ENCODE measurements around the gene CD164L2.

Gene CD164L2

GRCh38 chr1:27338751-27339150 lies 44.4 kb downstream of the CD164L2 start:
- no peak overlapping the region for H3K9ac ChIP-seq (ENCODE audit: low read depth, low read length, poor library complexity, severe bottlenecking)
- H3K79me2 ChIP-seq (ENCODE audit: insufficient read depth, low read length): peaks cover 18% of the 10 kb centered on the region
- no peaks in the 10 kb centered on the region for H3K9me2 ChIP-seq (replicated peaks; ENCODE audit: low read depth, low read length)
- TF ChIP-seq CTCF (conservative IDR thresholded peaks at IDR 0.05; ENCODE audit: low read length): no peak
- TF ChIP-seq EZH2phosphoT487 (IDR thresholded peaks at IDR 0.05; ENCODE audit: borderline replicate concordance): no peak
- H3F3A ChIP-seq (ENCODE audit: low read depth): no peaks in the 10 kb centered on the region
- no peaks in the 10 kb centered on the region for H3K9me3 ChIP-seq (ENCODE audit: insufficient read depth, low read depth, low read length)
- peaks cover 29% of the 10 kb centered on the region; the same call in 1 of the 2 replicates for H3K36me3 ChIP-seq (ENCODE audit: insufficient read depth, low read length)
- peaks cover 10% of the 10 kb centered on the region for H3K4me1 ChIP-seq (ENCODE audit: insufficient read depth, low read length, poor library complexity, severe bottlenecking)
- H3K4me2 ChIP-seq (ENCODE audit: low read depth, low read length, poor library complexity, severe bottlenecking): no peak overlapping the region
- H3K27me3 ChIP-seq (ENCODE audit: insufficient read depth, low read length, poor library complexity, severe bottlenecking): no peaks in the 10 kb centered on the region
- H4K20me1 ChIP-seq (ENCODE audit: insufficient read depth, low read length, poor library complexity, severe bottlenecking): no peaks in the 10 kb centered on the region
- H2AFZ ChIP-seq (ENCODE audit: low read length): no peak overlapping the region
- H3K4me3 ChIP-seq (ENCODE audit: low read length, poor library complexity, severe bottlenecking): no peak overlapping the region

- Histone ChIP-seq H3K79me2 (ENCODE audit: insufficient read depth, low read length) (no peaks in the 10 kb centered on the region), H3K27me3 (ENCODE audit: insufficient read depth, low read length, poor library complexity, severe bottlenecking) (no peaks in the 10 kb centered on the region), H3K9ac (ENCODE audit: low read depth, low read length, poor library complexity, severe bottlenecking) (no peak overlapping the region), H3K4me1 (ENCODE audit: insufficient read depth, low read length, poor library complexity, severe bottlenecking) (peaks cover 10% of the 10 kb centered on the region), H3K9me2 (replicated peaks; ENCODE audit: low read depth, low read length) (no peaks in the 10 kb centered on the region), H3K36me3 (ENCODE audit: insufficient read depth, low read length) (peaks cover 47% of the 10 kb centered on the region; the same call in 1 of the 2 replicates), H3F3A (ENCODE audit: low read depth) (no peaks in the 10 kb centered on the region), H3K4me3 (ENCODE audit: low read length, poor library complexity, severe bottlenecking) (no peak overlapping the region), H3K4me2 (ENCODE audit: low read depth, low read length, poor library complexity, severe bottlenecking) (no peak overlapping the region), H2AFZ (ENCODE audit: low read length) (no peak overlapping the region), H4K20me1 (ENCODE audit: insufficient read depth, low read length, poor library complexity, severe bottlenecking) (no peaks in the 10 kb centered on the region), H3K9me3 (ENCODE audit: insufficient read depth, low read depth, low read length) (no peaks in the 10 kb centered on the region)
- TF ChIP-seq CTCF (conservative IDR thresholded peaks at IDR 0.05; ENCODE audit: low read length): no peak
- no peak for TF ChIP-seq EZH2phosphoT487 (IDR thresholded peaks at IDR 0.05; ENCODE audit: borderline replicate concordance)
Observed at GRCh38 chr1:27336756-27337155, 46.4 kb downstream of the CD164L2 start.

GRCh38 chr1:27335506-27336422 lies 47.4 kb downstream of the CD164L2 start:
- H4K20me1 ChIP-seq (ENCODE audit: insufficient read depth, low read length, poor library complexity, severe bottlenecking): no peaks in the 10 kb centered on the region
- no peak overlapping the region for H3K4me3 ChIP-seq (ENCODE audit: low read length, poor library complexity, severe bottlenecking)
- no peaks in the 10 kb centered on the region for H3F3A ChIP-seq (ENCODE audit: low read depth)
- peaks cover 54% of the 10 kb centered on the region; the same call in 1 of the 2 replicates for H3K36me3 ChIP-seq (ENCODE audit: insufficient read depth, low read length)
- peaks cover 2% of the 10 kb centered on the region; the same call in 1 of the 2 replicates for H3K79me2 ChIP-seq (ENCODE audit: insufficient read depth, low read length)
- peaks cover 2% of the 10 kb centered on the region for H3K4me1 ChIP-seq (ENCODE audit: insufficient read depth, low read length, poor library complexity, severe bottlenecking)
- H3K27me3 ChIP-seq (ENCODE audit: insufficient read depth, low read length, poor library complexity, severe bottlenecking): no peaks in the 10 kb centered on the region
- H3K4me2 ChIP-seq (ENCODE audit: low read depth, low read length, poor library complexity, severe bottlenecking): no peak overlapping the region
- H3K9ac ChIP-seq (ENCODE audit: low read depth, low read length, poor library complexity, severe bottlenecking): no peak overlapping the region
- H3K9me2 ChIP-seq (replicated peaks; ENCODE audit: low read depth, low read length): no peaks in the 10 kb centered on the region
- no peaks in the 10 kb centered on the region for H3K9me3 ChIP-seq (ENCODE audit: insufficient read depth, low read depth, low read length)
- TF ChIP-seq EZH2phosphoT487 (IDR thresholded peaks at IDR 0.05; ENCODE audit: borderline replicate concordance): no peak
- TF ChIP-seq CTCF (conservative IDR thresholded peaks at IDR 0.05; ENCODE audit: low read length): no peak
- no peak overlapping the region for H2AFZ ChIP-seq (ENCODE audit: low read length)

All from Loucy (cell line).